Naive B cell (primary cell): ENCODE results near the gene PPP1R13B. TPM values are rescaled to one million over a fixed set of nuclear protein-coding genes. Genes with fewer than 3 reads are reported as not detected.
"Not testable (repeated sequence)": the region's sequence is repeated elsewhere in the genome, so short reads cannot be mapped to it uniquely, and the experiment has no call there.

Experiments used
- ATAC-seq, 2 donors: fragments of 150-1000 bp; cut with Tn5 transposase; 2 replicates each; pipeline ENCODE4 v1.10.0; 2021; ENCODE audit warnings: low read depth in 2 of 2, mild to moderate bottlenecking in 2 of 2, moderate library complexity in 2 of 2
- DNase-seq: peaks from one replicate; pipeline ENCODE4 v3.0.0; 2022
- H3K27ac Mint-ChIP-seq, 6 donors: one replicate each; pipeline ENCODE4 v1.8.0; 2020 to 2022; ENCODE audit warnings: mild to moderate bottlenecking in 6 of 6, mixed read lengths in 6 of 6, moderate library complexity in 5 of 6, inconsistent platforms in 2 of 6
- H3K27me3 Mint-ChIP-seq, 3 donors: one replicate each; pipeline ENCODE4 v1.8.0; 2021 to 2022; ENCODE audit warnings: mixed read lengths in 3 of 3, mild to moderate bottlenecking in 1 of 3
- H3K36me3 Mint-ChIP-seq, 2 donors: one replicate each; pipeline ENCODE4 v1.8.0; 2020 to 2022; ENCODE audit warnings: mixed read lengths in 2 of 2, inconsistent platforms in 1 of 2, mild to moderate bottlenecking in 1 of 2
- H3K4me1 Mint-ChIP-seq, 3 donors: one replicate each; pipeline ENCODE4 v1.8.0; 2020 to 2022; ENCODE audit warnings: mixed read lengths in 3 of 3, inconsistent platforms in 1 of 3, mild to moderate bottlenecking in 1 of 3, moderate library complexity in 1 of 3
- H3K4me3 Mint-ChIP-seq, 8 donors: one replicate each; pipeline ENCODE4 v1.8.0; 2020 to 2022; ENCODE audit warnings: mild to moderate bottlenecking in 8 of 8, mixed read lengths in 8 of 8, moderate library complexity in 8 of 8, inconsistent platforms in 2 of 8
- H3K9me3 Mint-ChIP-seq, 7 donors: one replicate each; pipeline ENCODE4 v1.8.0; 2020 to 2022; ENCODE audit warnings: mixed read lengths in 7 of 7, mild to moderate bottlenecking in 5 of 7, inconsistent platforms in 2 of 7, moderate library complexity in 1 of 7
- polyA plus RNA-seq, 6 donors: library from polyadenylated mRNA; unstranded; fragments of 300-500 nt; fragmentation: Illumina TruSeq; gene quantifications; one replicate each; pipeline ENCODE4 v1.2.3, GENCODE V29; 2021; ENCODE audit warnings: low read depth in 6 of 6

Gene PPP1R13B
- polyA plus RNA-seq, 6 donors from 2014 or later: 0.65 to 4.6 (median 1.8) TPM; not detected in 1

GRCh38 chr14:103697603-103698379, 149.6 kb downstream of the PPP1R13B start:
- Mint-ChIP-seq H3K4me3 (peak overlapping the region in 1 of 8 donors; percentile 83), H3K27ac (peak overlapping the region in 3 of 6 donors; percentile 7 to 81 (median 81)), H3K36me3 (no peaks in the 10 kb centered on the region), H3K27me3 (no peaks in the 10 kb centered on the region), H3K9me3 (no peaks in the 10 kb centered on the region), H3K4me1 (peaks cover 37 to 64% (median 60%) of the 10 kb centered on the region in 3 donors)
- DNase-seq (no peak), ATAC-seq (no peak)

- DNase-seq (no peak), ATAC-seq (no peak)
- H3K27me3 Mint-ChIP-seq: no peaks in the 10 kb centered on the region
- peak overlapping the region in 3 of 6 donors; percentile 7 to 81 (median 45) for H3K27ac Mint-ChIP-seq
- peak overlapping the region in 4 of 8 donors; percentile 2 to 83 (median 26) for H3K4me3 Mint-ChIP-seq
- H3K9me3 Mint-ChIP-seq: no peaks in the 10 kb centered on the region
- no peaks in the 10 kb centered on the region for H3K36me3 Mint-ChIP-seq
- H3K4me1 Mint-ChIP-seq: peaks cover 38 to 62% (median 59%) of the 10 kb centered on the region in 3 donors
Observed at GRCh38 chr14:103697206-103697602, 150.2 kb downstream of the PPP1R13B start.

- DNase-seq (no peak), ATAC-seq (no peak)
- H3K4me3 Mint-ChIP-seq: peak overlapping the region in 4 of 8 donors; percentile 17 to 78 (median 45)
- peaks cover 38 to 62% (median 59%) of the 10 kb centered on the region in 3 donors for H3K4me1 Mint-ChIP-seq
- H3K27me3 Mint-ChIP-seq: no peaks in the 10 kb centered on the region
- H3K36me3 Mint-ChIP-seq: no peaks in the 10 kb centered on the region
- H3K9me3 Mint-ChIP-seq: no peaks in the 10 kb centered on the region
- H3K27ac Mint-ChIP-seq: peak overlapping the region in 5 of 6 donors; percentile 56 to 85 (median 62)
Observed at GRCh38 chr14:103696466-103697071, 150.8 kb downstream of the PPP1R13B start.

GRCh38 chr14:103696070-103696402, 151.3 kb downstream of the PPP1R13B start:
- Mint-ChIP-seq H3K36me3 (no peaks in the 10 kb centered on the region), H3K27me3 (no peaks in the 10 kb centered on the region), H3K27ac (peak overlapping the region in 4 of 6 donors; percentile 56 to 85 (median 69)), H3K4me1 (peaks cover 38 to 62% (median 60%) of the 10 kb centered on the region in 3 donors), H3K9me3 (no peaks in the 10 kb centered on the region), H3K4me3 (peak overlapping the region in 4 of 8 donors; percentile 30 to 56 (median 45))
- DNase-seq (no peak), ATAC-seq (no peak)

GRCh38 chr14:103695296-103696069, 151.9 kb downstream of the PPP1R13B start:
- Mint-ChIP-seq H3K4me3 (peak overlapping the region in 4 of 8 donors; percentile 30 to 56 (median 45)), H3K27ac (peak overlapping the region in 4 of 6 donors; percentile 46 to 85 (median 70))

GRCh38 chr14:103694572-103695026, 152.8 kb downstream of the PPP1R13B start:
- no peaks in the 10 kb centered on the region for H3K27me3 Mint-ChIP-seq
- H3K9me3 Mint-ChIP-seq: no peaks in the 10 kb centered on the region
- ATAC-seq (no peak), DNase-seq (no peak)
- H3K4me1 Mint-ChIP-seq: peaks cover 40 to 71% (median 59%) of the 10 kb centered on the region in 3 donors
- peak overlapping the region in 1 of 6 donors; percentile 76 for H3K27ac Mint-ChIP-seq
- H3K36me3 Mint-ChIP-seq: no peaks in the 10 kb centered on the region
- no peak overlapping the region for H3K4me3 Mint-ChIP-seq

More at GRCh38 chr14:103695296-103696069, 151.9 kb downstream of the PPP1R13B start:
- no peak for DNase-seq
- H3K36me3 Mint-ChIP-seq: no peaks in the 10 kb centered on the region
- no peaks in the 10 kb centered on the region for H3K27me3 Mint-ChIP-seq
- H3K4me1 Mint-ChIP-seq: peaks cover 39 to 66% (median 59%) of the 10 kb centered on the region in 3 donors
- no peak for ATAC-seq
- no peaks in the 10 kb centered on the region for H3K9me3 Mint-ChIP-seq

GRCh38 chr14:103693515-103693914, 153.9 kb downstream of the PPP1R13B start:
- ATAC-seq: no peak
- Mint-ChIP-seq H3K4me3 (peak overlapping the region in 1 of 8 donors; percentile 3), H3K36me3 (no peaks in the 10 kb centered on the region), H3K9me3 (no peaks in the 10 kb centered on the region), H3K27ac (peak overlapping the region in 2 of 6 donors; percentile 60 to 63), H3K4me1 (peaks cover 41 to 67% (median 64%) of the 10 kb centered on the region in 3 donors), H3K27me3 (no peaks in the 10 kb centered on the region)
- no peak for DNase-seq

- no peak for ATAC-seq
- H3K4me3 Mint-ChIP-seq: no peak overlapping the region
- no peak for DNase-seq
- peaks cover 41 to 67% (median 60%) of the 10 kb centered on the region in 3 donors for H3K4me1 Mint-ChIP-seq
- H3K27me3 Mint-ChIP-seq: no peaks in the 10 kb centered on the region
- H3K9me3 Mint-ChIP-seq: no peaks in the 10 kb centered on the region
- no peaks in the 10 kb centered on the region for H3K36me3 Mint-ChIP-seq
- H3K27ac Mint-ChIP-seq: peak overlapping the region; percentile 30 to 86 (median 63)
Observed at GRCh38 chr14:103692871-103693270, 154.5 kb downstream of the PPP1R13B start.

- H3K36me3 Mint-ChIP-seq: no peaks in the 10 kb centered on the region
- ATAC-seq (peak; percentile 22 to 34), DNase-seq (no peak)
- no peaks in the 10 kb centered on the region for H3K9me3 Mint-ChIP-seq
- H3K4me1 Mint-ChIP-seq: peaks cover 38 to 64% (median 54%) of the 10 kb centered on the region in 3 donors
- peak overlapping the region; percentile 64 to 92 (median 84) for H3K27ac Mint-ChIP-seq
- no peaks in the 10 kb centered on the region for H3K27me3 Mint-ChIP-seq
- peak overlapping the region in 7 of 8 donors; percentile 61 to 86 (median 74) for H3K4me3 Mint-ChIP-seq
Observed at GRCh38 chr14:103692159-103692558, 155.2 kb downstream of the PPP1R13B start.

GRCh38 chr14:103691655-103692054, 155.7 kb downstream of the PPP1R13B start:
- Mint-ChIP-seq H3K27ac (peak overlapping the region; percentile 64 to 92 (median 84)), H3K4me1 (peaks cover 35 to 60% (median 49%) of the 10 kb centered on the region in 3 donors), H3K4me3 (peak overlapping the region; percentile 61 to 86 (median 74))
- H3K9me3 Mint-ChIP-seq, H3K36me3 Mint-ChIP-seq, H3K27me3 Mint-ChIP-seq: not testable (repeated sequence)
- ATAC-seq (peak; percentile 79 to 83), DNase-seq (peak; percentile 35)

GRCh38 chr14:103690332-103690731, 157.0 kb downstream of the PPP1R13B start:
- Mint-ChIP-seq H3K9me3 (no peaks in the 10 kb centered on the region), H3K4me3 (peak overlapping the region in 7 of 8 donors; percentile 24 to 66 (median 49)), H3K27me3 (no peaks in the 10 kb centered on the region), H3K27ac (peak overlapping the region in 5 of 6 donors; percentile 12 to 85 (median 49)), H3K36me3 (peaks cover 0 to 9% of the 10 kb centered on the region in 2 donors), H3K4me1 (peaks cover 21 to 48% (median 36%) of the 10 kb centered on the region in 3 donors)
- DNase-seq: no peak
- ATAC-seq: no peak

- ATAC-seq: peak; percentile 36 to 52
Observed at GRCh38 chr14:103688906-103689902, 158.2 kb downstream of the PPP1R13B start.

More at GRCh38 chr14:103688906-103689902, 158.2 kb downstream of the PPP1R13B start:
- Mint-ChIP-seq H3K4me1 (peaks cover 20 to 46% (median 34%) of the 10 kb centered on the region in 3 donors), H3K27me3 (no peaks in the 10 kb centered on the region), H3K27ac (peak overlapping the region in 4 of 6 donors; percentile 46 to 90 (median 74)), H3K9me3 (no peaks in the 10 kb centered on the region), H3K4me3 (peak overlapping the region in 6 of 8 donors; percentile 61 to 81 (median 70)), H3K36me3 (peaks cover 0 to 9% of the 10 kb centered on the region in 2 donors)
- DNase-seq: no peak
